ENCODE measurements around the gene SLC26A4. TPM values are rescaled to one million over a fixed set of nuclear protein-coding genes. Genes with fewer than 3 reads are reported as not detected.

SLC26A4 gene
- total RNA-seq, 4 donors from 2014 or later, result 0.18 to 0.27 TPM; not detected in 2

DNA sequence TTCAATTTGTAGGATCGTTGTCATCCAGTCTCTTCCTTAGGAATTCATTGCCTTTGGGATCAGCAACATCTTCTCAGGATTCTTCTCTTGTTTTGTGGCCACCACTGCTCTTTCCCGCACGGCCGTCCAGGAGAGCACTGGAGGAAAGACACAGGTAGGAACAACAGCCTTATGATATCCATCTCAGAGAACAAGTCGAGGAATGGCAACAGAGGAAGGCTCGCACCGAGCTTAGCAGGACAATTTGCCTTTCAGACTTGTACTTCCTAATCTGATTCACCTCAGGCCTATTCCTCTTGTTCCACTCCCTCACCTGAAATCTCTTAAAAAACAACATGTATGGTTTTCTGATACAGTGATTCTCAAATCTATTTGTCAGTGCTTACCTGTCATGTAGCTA is 29.5 kb downstream of the SLC26A4 start:
- H3K27ac ChIP-seq, result no peak overlapping the region
- no peak for TF ChIP-seq POLR2A (IDR thresholded peaks at IDR 0.05)
- DNase-seq, result no peak
- no peaks in the 10 kb centered on the region for H3K4me1 ChIP-seq
- H3K9me3 ChIP-seq, result no peaks in the 10 kb centered on the region
- no peak overlapping the region for H3K4me3 ChIP-seq
- H3K36me3 ChIP-seq, result no peaks in the 10 kb centered on the region
- no peaks in the 10 kb centered on the region for H3K27me3 ChIP-seq

DNA sequence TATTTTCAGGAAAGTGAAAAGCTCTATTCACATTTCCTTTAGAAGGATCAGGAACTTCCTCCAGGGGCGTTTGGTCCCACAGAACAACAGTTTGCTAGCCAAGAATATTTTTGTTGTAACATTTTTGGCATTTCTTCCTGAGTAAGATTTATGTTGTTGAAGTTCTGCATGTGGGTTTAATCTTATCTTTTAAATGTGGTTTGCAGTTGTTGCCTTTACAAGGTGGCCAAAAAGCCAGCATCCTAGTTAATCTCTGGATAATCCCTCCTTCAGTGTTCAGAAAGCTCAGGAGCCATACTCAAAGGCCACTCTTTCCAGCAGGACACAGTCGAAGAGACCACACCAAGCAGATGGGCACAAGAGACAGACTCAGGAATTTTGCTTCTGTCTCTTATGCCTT is 30.0 kb downstream of the SLC26A4 start:
- Histone ChIP-seq H3K27me3 (no peaks in the 10 kb centered on the region), H3K36me3 (no peaks in the 10 kb centered on the region), H3K9me3 (no peaks in the 10 kb centered on the region), H3K27ac (no peak overlapping the region), H3K4me3 (no peak overlapping the region), H3K4me1 (no peaks in the 10 kb centered on the region)
- no peak for DNase-seq
- TF ChIP-seq POLR2A (IDR thresholded peaks at IDR 0.05), result no peak
- TF ChIP-seq, protein P1, sequence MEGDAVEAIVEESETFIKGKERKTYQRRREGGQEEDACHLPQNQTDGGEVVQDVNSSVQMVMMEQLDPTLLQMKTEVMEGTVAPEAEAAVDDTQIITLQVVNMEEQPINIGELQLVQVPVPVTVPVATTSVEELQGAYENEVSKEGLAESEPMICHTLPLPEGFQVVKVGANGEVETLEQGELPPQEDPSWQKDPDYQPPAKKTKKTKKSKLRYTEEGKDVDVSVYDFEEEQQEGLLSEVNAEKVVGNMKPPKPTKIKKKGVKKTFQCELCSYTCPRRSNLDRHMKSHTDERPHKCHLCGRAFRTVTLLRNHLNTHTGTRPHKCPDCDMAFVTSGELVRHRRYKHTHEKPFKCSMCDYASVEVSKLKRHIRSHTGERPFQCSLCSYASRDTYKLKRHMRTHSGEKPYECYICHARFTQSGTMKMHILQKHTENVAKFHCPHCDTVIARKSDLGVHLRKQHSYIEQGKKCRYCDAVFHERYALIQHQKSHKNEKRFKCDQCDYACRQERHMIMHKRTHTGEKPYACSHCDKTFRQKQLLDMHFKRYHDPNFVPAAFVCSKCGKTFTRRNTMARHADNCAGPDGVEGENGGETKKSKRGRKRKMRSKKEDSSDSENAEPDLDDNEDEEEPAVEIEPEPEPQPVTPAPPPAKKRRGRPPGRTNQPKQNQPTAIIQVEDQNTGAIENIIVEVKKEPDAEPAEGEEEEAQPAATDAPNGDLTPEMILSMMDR (IDR thresholded peaks at IDR 0.05), result no peak

DNA sequence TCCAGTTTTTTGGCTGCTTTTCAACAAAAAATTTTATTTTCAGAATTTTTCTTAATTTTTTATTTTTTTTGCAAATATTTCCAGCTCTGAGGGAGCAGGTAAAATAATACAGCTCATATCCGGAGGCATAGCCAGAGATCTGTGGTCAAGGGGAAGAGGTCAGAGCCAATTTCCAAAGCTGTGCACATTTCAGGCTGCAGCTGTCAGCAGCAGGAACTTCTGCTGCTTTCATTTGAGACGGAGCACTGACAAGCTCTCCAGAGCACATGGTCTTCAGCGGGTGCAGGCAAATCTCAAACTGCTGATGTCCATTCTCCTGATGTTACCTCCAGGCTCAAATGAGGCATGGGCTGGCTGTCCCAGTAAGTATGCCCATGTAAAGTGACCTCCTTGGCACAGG is 31.1 kb downstream of the SLC26A4 start:
- Histone ChIP-seq H3K27ac (no peak overlapping the region), H3K4me1 (no peaks in the 10 kb centered on the region), H3K27me3 (no peaks in the 10 kb centered on the region), H3K4me3 (no peak overlapping the region), H3K9me3 (no peaks in the 10 kb centered on the region), H3K36me3 (no peaks in the 10 kb centered on the region)
- TF ChIP-seq POLR2A (IDR thresholded peaks at IDR 0.05), result no peak
- TF ChIP-seq, protein P1 (IDR thresholded peaks at IDR 0.05), result no peak
- DNase-seq, result no peak

DNA sequence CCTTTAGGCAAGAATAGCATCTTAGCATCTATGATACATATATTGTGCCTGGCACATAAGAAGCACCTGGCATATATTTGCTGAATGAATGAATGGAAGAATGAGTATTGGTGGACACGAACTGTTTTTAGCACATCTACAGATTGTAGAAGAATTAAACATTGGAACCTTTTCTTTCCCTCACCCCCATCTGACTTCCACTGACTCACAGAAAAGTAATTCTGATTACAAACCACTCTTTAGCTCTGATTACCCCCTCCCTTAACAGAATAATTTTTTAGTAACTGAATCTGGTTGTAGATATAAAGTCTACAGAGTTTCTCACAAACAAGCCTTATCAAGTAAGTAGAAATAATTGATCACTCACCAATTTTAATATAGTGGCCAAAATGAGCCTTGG is 31.9 kb downstream of the SLC26A4 start:
- Histone ChIP-seq H3K36me3 (no peaks in the 10 kb centered on the region), H3K4me3 (no peak overlapping the region), H3K9me3 (no peaks in the 10 kb centered on the region), H3K4me1 (no peaks in the 10 kb centered on the region), H3K27me3 (no peaks in the 10 kb centered on the region), H3K27ac (no peak overlapping the region)
- TF ChIP-seq, protein P1 (IDR thresholded peaks at IDR 0.05), result no peak
- TF ChIP-seq POLR2A (IDR thresholded peaks at IDR 0.05), result no peak
- DNase-seq, result no peak

DNA sequence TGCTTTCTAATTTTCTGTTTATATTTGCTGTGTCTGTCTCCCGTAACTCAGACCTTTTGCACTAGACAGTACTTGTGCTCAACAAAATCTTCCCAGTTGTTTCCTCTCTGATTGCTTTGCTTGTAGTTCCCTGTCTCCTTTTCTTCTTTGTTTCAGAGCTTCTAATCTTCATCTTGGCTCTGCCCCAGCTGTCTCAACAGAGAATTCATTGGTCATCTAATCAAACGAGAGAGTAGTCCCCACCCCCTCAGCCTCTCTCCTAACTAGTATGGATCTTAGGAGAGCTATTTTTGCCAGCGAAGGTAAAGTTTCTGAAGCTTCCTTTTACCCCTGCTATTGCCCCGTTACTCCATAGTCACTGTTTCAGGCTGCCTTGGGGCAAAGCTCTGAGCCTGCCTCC is 32.8 kb downstream of the SLC26A4 start:
- Histone ChIP-seq H3K36me3 (no peaks in the 10 kb centered on the region), H3K9me3 (no peaks in the 10 kb centered on the region), H3K4me3 (no peak overlapping the region), H3K27ac (no peak overlapping the region), H3K27me3 (no peaks in the 10 kb centered on the region), H3K4me1 (no peaks in the 10 kb centered on the region)
- no peak for DNase-seq
- TF ChIP-seq POLR2A (IDR thresholded peaks at IDR 0.05), result no peak
- TF ChIP-seq, protein P1 (IDR thresholded peaks at IDR 0.05), result no peak

DNA sequence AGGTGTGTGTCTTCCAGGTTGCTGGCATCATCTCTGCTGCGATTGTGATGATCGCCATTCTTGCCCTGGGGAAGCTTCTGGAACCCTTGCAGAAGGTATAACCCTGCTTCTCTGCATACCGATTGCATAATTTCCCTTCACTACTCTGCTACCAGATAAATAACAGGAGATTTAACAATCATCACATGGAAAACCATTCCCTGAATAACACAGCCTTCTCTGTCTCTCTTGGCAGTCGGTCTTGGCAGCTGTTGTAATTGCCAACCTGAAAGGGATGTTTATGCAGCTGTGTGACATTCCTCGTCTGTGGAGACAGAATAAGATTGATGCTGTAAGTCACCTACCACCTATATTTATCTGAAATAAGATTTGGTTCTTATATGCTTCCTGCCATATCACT is 33.8 kb downstream of the SLC26A4 start:
- H3K4me3 ChIP-seq, result no peak overlapping the region
- no peak for TF ChIP-seq POLR2A (IDR thresholded peaks at IDR 0.05)
- TF ChIP-seq, protein P1 (IDR thresholded peaks at IDR 0.05), result no peak
- H3K27ac ChIP-seq, result no peak overlapping the region
- H3K9me3 ChIP-seq, result no peaks in the 10 kb centered on the region
- no peaks in the 10 kb centered on the region for H3K27me3 ChIP-seq
- no peaks in the 10 kb centered on the region for H3K4me1 ChIP-seq
- DNase-seq, result no peak
- no peaks in the 10 kb centered on the region for H3K36me3 ChIP-seq
